Psoas muscle (tissue), 8 donors: ENCODE results near the gene NACA. TPM values are rescaled to one million over a fixed set of nuclear protein-coding genes. Genes with fewer than 3 reads are reported as not detected.

Source experiments
- ATAC-seq, 4 donors: fragments of 200-7000 bp; cut with Tn5 transposase; one replicate each; pipeline ENCODE4 v1.9.1; 2020; ENCODE audit warnings: moderate library complexity in 3 of 4, mild to moderate bottlenecking in 2 of 4
- DNase-seq, 2 donors: peaks; one replicate each; pipeline ENCODE4 v3.0.0-alpha.2; 2020
- H3K27ac ChIP-seq: fragments of 200-600 bp; one replicate; pipeline ENCODE4 v1.8.0; 2022
- H3K27me3 ChIP-seq, 3 donors: fragments of 200-600 bp in 1 of 3; one replicate each; pipeline versions ENCODE4 v1.6.1 to v1.8.0; 2013 to 2022; ENCODE audit warnings: low read length in 2 of 3, mild to moderate bottlenecking in 2 of 3, moderate library complexity in 1 of 3; ENCODE audit not compliant: insufficient read depth in 3 of 3
- H3K36me3 ChIP-seq, 2 donors: fragments of 200-600 bp in 1 of 2; one replicate each; pipeline versions ENCODE4 v1.6.1 to v1.8.0; 2013 to 2022; ENCODE audit warnings: low read depth in 1 of 2, mild to moderate bottlenecking in 1 of 2, moderate library complexity in 1 of 2; ENCODE audit not compliant: insufficient read depth in 1 of 2
- H3K4me1 ChIP-seq: fragments of 200-600 bp; one replicate; pipeline ENCODE4 v1.8.0; 2022
- H3K4me3 ChIP-seq: fragments of 200-600 bp; one replicate; pipeline ENCODE4 v1.8.0; 2022; ENCODE audit warnings: mild to moderate bottlenecking
- H3K9me3 ChIP-seq: fragments of 200-600 bp; one replicate; pipeline ENCODE4 v1.8.0; 2022
- CTCF ChIP-seq: fragments of 200-600 bp; IDR thresholded peaks from one replicate; pipeline ENCODE4 v1.8.0; 2022; ENCODE audit warnings: antibody characterized with exemption
- WGBS, 3 donors: extraction: QIAGEN DNeasy Blood & Tissue Kit; methylation state at CpG; one replicate each; pipeline versions ENCODE4 v1.1.6 to v1.1.7; 2013; 5-methylcytosine and 5-hydroxymethylcytosine counted together
- intact Hi-C, 2 donors: fragments of 100-400 bp; cut with DNase I; formaldehyde crosslinking; loops; one replicate each; pipeline versions ENCODE4 v1.11.0 to v1.14.2; 2022
- polyA plus RNA-seq, 3 donors: library from polyadenylated mRNA; stranded (reverse); fragments of 200-250 nt; gene quantifications; one replicate each; pipeline ENCODE4 v1.2.3, GENCODE V29; 2013
- total RNA-seq, 4 donors: library from RNA; stranded (reverse); fragmentation: NEBNext Ultra II Directional in 2 of 4; extraction: Animal tissue kit (Norgen Biotek cat#: 25700) in 2 of 4; gene quantifications; one replicate each; pipeline versions ENCODE4 v1.2.1 to v1.2.4, GENCODE V29; 2021 to 2023
- donor health status: healthy with polysubstance abuse.
- donor health status: DM: no; HTN: no; CAD: no; lungs with moderate emphysema.
- donor health status: Bipolar disorder and iron deficiency.
- donor health status: healthy.
- donor health status: DM: yes; HTN: yes; CAD: no.
- donor health status: DM: no; HTN: no; CAD: no.
- donor health status: DM: no; HTN: no; CAD: no.
- donor health status: DM: yes; HTN: yes; CAD: no.

NACA gene
- total and polyA plus RNA-seq, 7 donors: 434 to 1,147 (median 496) TPM

- H3K9me3 ChIP-seq: no peaks in the 10 kb centered on the region
- H3K4me3 ChIP-seq: no peak overlapping the region
- intact Hi-C loops: no loop called here
- DNase-seq (no peak), ATAC-seq (no peak)
- TF ChIP-seq CTCF: no peak
- peak overlapping the region; percentile 93 for H3K27ac ChIP-seq
- peaks cover 5 to 68% of the 10 kb centered on the region in 2 donors for H3K36me3 ChIP-seq
- no peaks in the 10 kb centered on the region for H3K27me3 ChIP-seq
- 51 to 63% (median 56%) methylated on average over 4 of the region's 4 CpGs for WGBS, 3 donors
- H3K4me1 ChIP-seq: peaks cover 87% of the 10 kb centered on the region
Observed at GRCh38 chr12:56718636-56719035, 6.5 kb downstream of the NACA start.

- H3K27me3 ChIP-seq: no peaks in the 10 kb centered on the region
- no peak for DNase-seq
- peaks cover 87% of the 10 kb centered on the region for H3K4me1 ChIP-seq
- no peak overlapping the region for H3K27ac ChIP-seq
- 77 to 100% methylated on average over 1 of the region's 1 CpG; no CpG with 5 or more reads in 1 of the 3 donors for WGBS, 3 donors
- no peak for TF ChIP-seq CTCF
- no peak overlapping the region for H3K4me3 ChIP-seq
- ATAC-seq: no peak
- H3K9me3 ChIP-seq: no peaks in the 10 kb centered on the region
- H3K36me3 ChIP-seq: peaks cover 7 to 73% of the 10 kb centered on the region in 2 donors
- intact Hi-C loops: no loop called here
Observed at GRCh38 chr12:56718149-56718548, 7.0 kb downstream of the NACA start.

- WGBS, 3 donors: 78 to 92% (median 79%) methylated on average over 3 to 4 of the region's 4 CpGs
- peaks cover 84% of the 10 kb centered on the region for H3K4me1 ChIP-seq
Observed at GRCh38 chr12:56716933-56717880, 7.9 kb downstream of the NACA start.

GRCh38 chr12:56716458-56716857, 8.6 kb downstream of the NACA start:
- peaks cover 15 to 75% of the 10 kb centered on the region in 2 donors for H3K36me3 ChIP-seq
- ATAC-seq (no peak), DNase-seq (no peak)
- H3K4me3 ChIP-seq: peak overlapping the region; percentile 6
- no peaks in the 10 kb centered on the region for H3K9me3 ChIP-seq
- peaks cover 78% of the 10 kb centered on the region for H3K4me1 ChIP-seq
- no peak for TF ChIP-seq CTCF
- intact Hi-C loops: no loop called here
- no peaks in the 10 kb centered on the region for H3K27me3 ChIP-seq
- H3K27ac ChIP-seq: peak overlapping the region; percentile 83
- 50 to 64% (median 58%) methylated on average over 1 of the region's 1 CpG for WGBS, 3 donors

More at GRCh38 chr12:56716933-56717880, 7.9 kb downstream of the NACA start:
- no peak for TF ChIP-seq CTCF
- H3K4me3 ChIP-seq: peak overlapping the region; percentile 6
- peak overlapping the region; percentile 46 for H3K27ac ChIP-seq
- intact Hi-C loops: no loop called here
- no peak for ATAC-seq
- H3K9me3 ChIP-seq: no peaks in the 10 kb centered on the region
- no peak for DNase-seq
- peaks cover 15 to 75% of the 10 kb centered on the region in 2 donors for H3K36me3 ChIP-seq
- H3K27me3 ChIP-seq: no peaks in the 10 kb centered on the region
